H1 (cell line): ENCODE results near the gene PDE4D. TPM values are rescaled to one million over a fixed set of nuclear protein-coding genes. Genes with fewer than 3 reads are reported as not detected.

Experiments used
- CTCF ChIA-PET: fragments of 300-600 bp; sonication (Branson Sonifier 250); formaldehyde crosslinking; loops from one replicate; lab custom pipeline; 2021; ENCODE audit not compliant: partially characterized antibody; lab: Charles Lee
- POLR2A ChIA-PET: fragments of 300-600 bp; sonication (Branson Sonifier 250); formaldehyde crosslinking; loops from one replicate; lab custom pipeline; 2021; ENCODE audit warnings: inconsistent platforms; ENCODE audit not compliant: partially characterized antibody; lab: Charles Lee
- DNase-seq, 2 experiments: peaks; one replicate each; pipeline versions ENCODE4 v3.0.0 to v3.0.0-alpha.2; 2010 to 2022; ENCODE audit warnings: low spot score in 2 of 2, low read depth in 1 of 2, mixed read lengths in 1 of 2
- FAIRE-seq: peaks from 2 replicates; lab custom pipeline; 2011; peaks lifted over from hg19 to GRCh38; lab: Jason Lieb, UNC
- H2AFZ ChIP-seq: 2 replicates; pipeline ENCODE4 v1.8.1; 2012; ENCODE audit warnings: low read length, inconsistent platforms
- H2AK5ac ChIP-seq: 2 replicates; pipeline ENCODE4 v1.6.1; 2013; ENCODE audit warnings: low read depth, low read length
- H2BK120ac ChIP-seq: replicated peaks from 2 replicates; pipeline ENCODE3; 2013; ENCODE audit warnings: low read depth, low read length, inconsistent platforms
- H2BK12ac ChIP-seq: 2 replicates; pipeline ENCODE4 v1.6.1; 2013; ENCODE audit warnings: low read depth, low read length
- H2BK15ac ChIP-seq: 2 replicates; pipeline ENCODE4 v1.6.1; 2013; ENCODE audit warnings: low read length
- H2BK20ac ChIP-seq: 2 replicates; pipeline ENCODE4 v1.6.1; 2013; ENCODE audit warnings: low read length
- H2BK5ac ChIP-seq: 2 replicates; pipeline ENCODE4 v1.6.1; 2013; ENCODE audit warnings: low read depth, low read length
- H3K14ac ChIP-seq: 2 replicates; pipeline ENCODE4 v1.6.1; 2013; ENCODE audit warnings: inconsistent platforms; ENCODE audit not compliant: insufficient read length
- H3K18ac ChIP-seq: 2 replicates; pipeline ENCODE4 v1.6.1; 2013; ENCODE audit warnings: low read length; ENCODE audit errors: extremely low read depth
- H3K23ac ChIP-seq: 2 replicates; pipeline ENCODE4 v1.6.1; 2013; ENCODE audit warnings: inconsistent platforms; ENCODE audit not compliant: insufficient read length
- H3K23me2 ChIP-seq: 2 replicates; pipeline ENCODE4 v1.6.1; 2013; ENCODE audit warnings: low read depth, low read length
- H3K27ac ChIP-seq: 2 replicates; pipeline ENCODE4 v1.6.1; 2011; ENCODE audit warnings: low read depth, low read length, inconsistent platforms
- H3K27me3 ChIP-seq, 4 experiments: replicated peaks in 1 of 4; 1 replicate in 1 of 4; 2 replicates in 3 of 4; pipeline versions ENCODE4 v1.6.1 to v1.8.1; 2011 to 2013; ENCODE audit warnings: low read length in 3 of 4, mild to moderate bottlenecking in 3 of 4, inconsistent platforms in 2 of 4, mixed read lengths in 2 of 4, moderate library complexity in 1 of 4; ENCODE audit not compliant: control insufficient read depth in 3 of 4, insufficient read depth in 3 of 4; ENCODE audit errors: extremely low read depth in 1 of 4
- H3K36me3 ChIP-seq, 4 experiments: 2 replicates each; pipeline versions ENCODE4 v1.6.1 to v1.8.1; 2011 to 2013; ENCODE audit warnings: mild to moderate bottlenecking in 4 of 4, low read length in 3 of 4, moderate library complexity in 2 of 4, control low read depth in 1 of 4, inconsistent platforms in 1 of 4; ENCODE audit not compliant: insufficient read depth in 4 of 4, control insufficient read depth in 2 of 4
- H3K4ac ChIP-seq: replicated peaks from 2 replicates; pipeline ENCODE3; 2013; ENCODE audit warnings: low read length, low read depth, mixed read lengths, inconsistent platforms; ENCODE audit not compliant: insufficient read length
- H3K4me1 ChIP-seq, 4 experiments: replicated peaks in 1 of 4; 1 replicate in 1 of 4; 2 replicates in 3 of 4; pipeline versions ENCODE4 v1.6.1 to v1.8.1; 2011 to 2013; ENCODE audit warnings: low read length in 3 of 4, inconsistent platforms in 2 of 4, mixed read lengths in 1 of 4; ENCODE audit not compliant: insufficient read depth in 4 of 4, control insufficient read depth in 3 of 4
- H3K4me2 ChIP-seq, 2 experiments: 2 replicates each; pipeline versions ENCODE4 v1.6.1 to v1.8.1; 2011 to 2013; ENCODE audit warnings: low read depth in 2 of 2, low read length in 2 of 2, control low read depth in 1 of 2, inconsistent platforms in 1 of 2, mild to moderate bottlenecking in 1 of 2; ENCODE audit not compliant: insufficient read depth in 1 of 2
- H3K4me3 ChIP-seq, 4 experiments: fragments of 200-600, 300-600 bp in 1 of 4; sonication (generic), shearing (Covaris generic), sonication (Bioruptor Twin) in 1 of 4; 2 replicates each; pipeline versions ENCODE4 v1.5.1 to v1.8.1; 2011 to 2016; ENCODE audit warnings: low read length in 4 of 4, low read depth in 3 of 4, control low read depth in 2 of 4, inconsistent platforms in 2 of 4, mild to moderate bottlenecking in 2 of 4, mixed read lengths in 1 of 4, moderate library complexity in 1 of 4; ENCODE audit not compliant: insufficient read depth in 2 of 4; ENCODE audit errors: extremely low read depth in 1 of 4
- H3K56ac ChIP-seq: replicated peaks from 2 replicates; pipeline ENCODE3; 2013; ENCODE audit warnings: low read depth, mild to moderate bottlenecking, mixed read lengths, low read length, inconsistent platforms; ENCODE audit not compliant: insufficient read length
- H3K79me1 ChIP-seq: 2 replicates; pipeline ENCODE4 v1.6.1; 2013; ENCODE audit warnings: low read depth, low read length, control low read depth
- H3K79me2 ChIP-seq, 2 experiments: 2 replicates each; pipeline versions ENCODE4 v1.6.1 to v1.8.1; 2012 to 2013; ENCODE audit warnings: low read length in 2 of 2, mild to moderate bottlenecking in 2 of 2, inconsistent platforms in 1 of 2; ENCODE audit not compliant: insufficient read depth in 2 of 2, control insufficient read depth in 1 of 2
- H3K9ac ChIP-seq, 4 experiments: replicated peaks in 1 of 4; 1 replicate in 1 of 4; 2 replicates in 3 of 4; pipeline versions ENCODE4 v1.6.1 to v1.8.1; 2011 to 2013; ENCODE audit warnings: low read depth in 3 of 4, low read length in 3 of 4, control low read depth in 2 of 4, mild to moderate bottlenecking in 2 of 4, moderate library complexity in 2 of 4, inconsistent platforms in 1 of 4; ENCODE audit errors: extremely low read depth in 1 of 4
- H3K9me3 ChIP-seq, 2 experiments: 2 replicates each; pipeline versions ENCODE4 v1.6.1 to v1.8.1; 2012 to 2013; ENCODE audit warnings: mild to moderate bottlenecking in 2 of 2, moderate library complexity in 2 of 2, control low read depth in 1 of 2, inconsistent platforms in 1 of 2, low read depth in 1 of 2, low read length in 1 of 2, mixed read lengths in 1 of 2; ENCODE audit not compliant: insufficient read depth in 2 of 2
- H4K20me1 ChIP-seq, 2 experiments: replicated peaks in 1 of 2; 2 replicates each; pipeline versions ENCODE3 to v1.8.1; 2011 to 2013; ENCODE audit warnings: inconsistent platforms in 2 of 2, low read length in 2 of 2, mild to moderate bottlenecking in 1 of 2; ENCODE audit not compliant: insufficient read depth in 2 of 2, control insufficient read depth in 1 of 2
- H4K5ac ChIP-seq: 2 replicates; pipeline ENCODE4 v1.6.1; 2013; ENCODE audit warnings: low read length, low read depth, mixed read lengths, inconsistent platforms; ENCODE audit not compliant: insufficient read length
- H4K8ac ChIP-seq: 2 replicates; pipeline ENCODE4 v1.8.0; 2013; ENCODE audit warnings: mild to moderate bottlenecking, moderate library complexity, low read length, inconsistent platforms; ENCODE audit not compliant: insufficient read depth; ENCODE audit errors: extremely low read depth
- H4K91ac ChIP-seq: replicated peaks from 2 replicates; pipeline ENCODE3; 2013; ENCODE audit warnings: low read length, mixed read lengths, inconsistent platforms; ENCODE audit not compliant: insufficient read length
- ATF3 ChIP-seq: IDR thresholded peaks from 2 replicates; pipeline ENCODE4 v1.6.1; 2011; ENCODE audit warnings: low read depth, mild to moderate bottlenecking, low read length; ENCODE audit not compliant: insufficient read depth
- CEBPB ChIP-seq: IDR thresholded peaks from 2 replicates; pipeline ENCODE4 v1.6.1; 2012; ENCODE audit warnings: low read depth, low read length
- EZH2 ChIP-seq: fragments of 200-600 bp; sonication (generic); IDR thresholded peaks from 2 replicates; pipeline ENCODE4 v1.7.1; 2012; ENCODE audit warnings: low read depth, mild to moderate bottlenecking, moderate library complexity, low read length, inconsistent platforms; ENCODE audit not compliant: severe bottlenecking
- MAFK ChIP-seq: IDR thresholded peaks from 2 replicates; pipeline ENCODE4 v1.6.1; 2012; ENCODE audit warnings: low read depth, mild to moderate bottlenecking, improper control_type of control experiment, low read length
- RFX5 ChIP-seq: IDR thresholded peaks from 2 replicates; pipeline ENCODE4 v1.6.1; 2011; ENCODE audit warnings: low read depth, low read length, improper control_type of control experiment, borderline replicate concordance
- RXRA ChIP-seq: IDR thresholded peaks from 2 replicates; pipeline ENCODE4 v1.6.1; 2011; ENCODE audit warnings: low read depth, mild to moderate bottlenecking, low read length, moderate library complexity; ENCODE audit not compliant: insufficient read depth
- WGBS, 2 experiments: shearing (Covaris generic) in 1 of 2; methylation state at CpG; one replicate each; pipeline versions ENCODE4 v1.1.6 to v1.1.7; 2013 to 2015; ENCODE audit warnings: low lambda C conversion rate in 2 of 2, mixed read lengths in 2 of 2, inconsistent platforms in 1 of 2, low coverage in 1 of 2, missing lambda C conversion rate in 1 of 2; ENCODE audit not compliant: insufficient replicate concordance in 2 of 2, insufficient coverage in 1 of 2, insufficient read length in 1 of 2; ENCODE audit errors: extremely low coverage in 1 of 2, missing lambda C conversion rate in 1 of 2; 5-methylcytosine and 5-hydroxymethylcytosine counted together
- polyA plus RNA-seq, 7 experiments: library from polyadenylated mRNA; depleted of rRNA in 3 of 7; stranded (reverse) in 5 of 7; unstranded in 2 of 7; fragments of >200 nt in 5 of 7; fragments of 200-250 nt in 2 of 7; gene quantifications; 1 replicate in 5 of 7; 2 replicates in 1 of 7; 4 replicates in 1 of 7; pipeline versions ENCODE4 v1.2.1 to v1.2.3, GENCODE V29; 2011 to 2013; ENCODE audit warnings: missing spikeins in 2 of 7, mixed read lengths in 2 of 7
- total RNA-seq: library from RNA; stranded (reverse); fragmentation: NEBNext Ultra II Directional; extraction: Animal tissue kit (Norgen Biotek cat#: 25700); gene quantifications from 2 replicates; pipeline ENCODE4 v1.2.1, GENCODE V29; 2021

Gene PDE4D
- total and polyA plus RNA-seq, 2 of the 8 experiments (the other 6 are each of a cell fraction or from before 2014, with no cell fraction given), result 2.3 to 3.7 TPM

GRCh38 chr5:59813761-59814536, 79.6 kb downstream of the PDE4D start:
- Histone ChIP-seq H2BK120ac (no peak overlapping the region), H2BK12ac (no peak overlapping the region), H3K14ac (no peak overlapping the region), H3K36me3 (no peaks in the 10 kb centered on the region), H4K20me1 (no peaks in the 10 kb centered on the region), H2BK5ac (no peak overlapping the region), H3K79me2 (no peaks in the 10 kb centered on the region), H3K56ac (no peak overlapping the region), H3K27ac (no peak overlapping the region), H2AFZ (peak overlapping the region; percentile 24), H3K4me3 (peak overlapping the region in 2 of 4 experiments; percentile 26 to 51; a peak in 3 of 8 replicates), H4K91ac (no peak overlapping the region), H3K18ac (no peak overlapping the region), H2BK20ac (no peak overlapping the region), H3K4me2 (peak overlapping the region in 1 of 2 experiments; percentile 59; a peak in 3 of 4 replicates), H3K9ac (no peak overlapping the region), H3K23me2 (no peaks in the 10 kb centered on the region), H3K27me3 (no peaks in the 10 kb centered on the region), H2BK15ac (no peak overlapping the region), H4K5ac (no peak overlapping the region), H3K79me1 (no peaks in the 10 kb centered on the region), H3K4me1 (no peaks in the 10 kb centered on the region), H4K8ac (no peak overlapping the region), H2AK5ac (no peak overlapping the region), H3K23ac (no peak overlapping the region), H3K9me3 (no peaks in the 10 kb centered on the region), H3K4ac (no peak overlapping the region)
- peak in 1 of 2 experiments; percentile 60 for DNase-seq
- CTCF ChIA-PET, result interaction anchor here (0.7 to 6.8 kb wide), 42 partner anchors 9 to 820 kb away, joined by 3 to 59 read pairs (median 5); no protein-coding TSS in a partner anchor
- 20% methylated on average over 8 of the region's 8 CpGs; no CpG with 5 or more reads in 1 of the 2 experiments for WGBS, 2 experiments
- POLR2A ChIA-PET, result no interaction called here
- FAIRE-seq, result peak; percentile 45
- 0 out of 2 replicates have a peak, but pooled peaks have one; percentile 26 for TF ChIP-seq CEBPB
- no peak for TF ChIP-seq RFX5
- no peak for TF ChIP-seq MAFK
- no peak for TF ChIP-seq EZH2
- 0 out of 2 replicates have a peak, but pooled peaks have one; percentile 9 for TF ChIP-seq ATF3
- TF ChIP-seq RXRA, result no peak
